HG03342 (cell line): Measurements from ENCODE around the gene ANXA7.
"Not testable (repeated sequence)": the region's sequence is repeated elsewhere in the genome, so short reads cannot be mapped to it uniquely, and the experiment has no call there.

Source experiments
- ATAC-seq: cut with Tn5 transposase; IDR thresholded peaks from one replicate; pipeline ENCODE4 v1.9.1; 2021; ENCODE audit warnings: mild to moderate bottlenecking, moderate library complexity; ENCODE audit not compliant: unreplicated experiment

ANXA7 gene

GRCh38 chr10:73340121-73340520, 73.7 kb downstream of the ANXA7 start:
- no peak for ATAC-seq

DNA sequence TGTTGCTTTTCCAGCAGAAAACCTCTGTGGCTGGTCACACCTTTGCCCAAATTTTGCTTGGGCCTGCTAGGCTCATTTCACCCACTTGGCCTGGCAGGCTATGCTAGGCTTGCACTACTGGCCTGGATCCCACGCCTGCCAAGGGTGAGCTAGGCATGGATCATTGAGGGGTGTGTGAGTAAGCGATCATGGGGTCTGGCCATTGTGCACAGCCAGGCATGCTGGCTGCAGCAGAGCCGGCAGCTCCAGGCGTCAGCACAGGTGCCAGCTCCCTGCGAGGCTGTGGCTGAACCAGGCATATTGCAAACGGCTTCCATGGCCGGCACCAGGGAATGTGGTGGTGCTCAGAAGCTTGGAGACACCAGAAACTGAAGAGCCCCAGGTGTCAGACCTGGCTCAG, 74.4 kb downstream of the ANXA7 start:
- no peak for ATAC-seq

- no peak for ATAC-seq
These were observed 75.0 kb downstream of the ANXA7 start for GRCh38 chr10:73338801-73339368.

- ATAC-seq = no peak
These were observed 80.7 kb downstream of the ANXA7 start for GRCh38 chr10:73333202-73333601.

DNA sequence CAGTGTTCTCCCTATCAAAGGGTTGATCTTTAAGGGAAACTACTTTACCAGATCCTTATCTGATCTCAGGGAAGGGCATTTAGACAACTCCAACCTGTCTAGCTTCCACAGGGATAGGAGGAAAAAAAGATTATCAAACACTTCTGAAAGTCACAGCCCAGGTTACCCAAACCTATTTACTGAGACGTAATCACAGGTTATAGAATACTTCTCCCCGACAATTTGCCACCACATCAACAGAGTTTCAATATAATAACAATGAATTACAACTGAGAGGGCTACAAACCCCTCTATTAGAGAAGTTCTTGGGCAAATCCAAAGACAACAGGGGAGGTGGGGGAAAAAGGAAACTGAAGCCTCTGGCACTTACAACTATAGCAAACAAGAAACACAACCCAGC, 81.5 kb downstream of the ANXA7 start:
- no peak for ATAC-seq

DNA sequence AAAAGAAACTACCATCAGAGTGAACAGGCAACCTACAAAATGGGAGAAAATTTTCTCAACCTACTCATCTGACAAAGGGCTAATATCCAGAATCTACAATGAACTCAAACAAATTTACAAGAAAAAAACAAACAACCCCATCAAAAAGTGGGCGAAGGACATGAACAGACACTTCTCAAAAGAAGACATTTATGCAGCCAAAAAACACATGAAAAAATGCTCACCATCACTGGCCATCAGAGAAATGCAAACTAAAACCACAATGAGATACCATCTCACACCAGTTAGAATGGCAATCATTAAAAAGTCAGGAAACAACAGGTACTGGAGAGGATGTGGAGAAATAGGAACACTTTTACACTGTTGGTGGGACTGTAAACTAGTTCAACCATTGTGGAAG, 85.3 kb downstream of the ANXA7 start:
- not testable (repeated sequence) for ATAC-seq

GRCh38 chr10:73325290-73325689, 88.6 kb downstream of the ANXA7 start:
- ATAC-seq = not testable (repeated sequence)
